ENCODE measurements around the gene FCER2.

Gene FCER2

DNA sequence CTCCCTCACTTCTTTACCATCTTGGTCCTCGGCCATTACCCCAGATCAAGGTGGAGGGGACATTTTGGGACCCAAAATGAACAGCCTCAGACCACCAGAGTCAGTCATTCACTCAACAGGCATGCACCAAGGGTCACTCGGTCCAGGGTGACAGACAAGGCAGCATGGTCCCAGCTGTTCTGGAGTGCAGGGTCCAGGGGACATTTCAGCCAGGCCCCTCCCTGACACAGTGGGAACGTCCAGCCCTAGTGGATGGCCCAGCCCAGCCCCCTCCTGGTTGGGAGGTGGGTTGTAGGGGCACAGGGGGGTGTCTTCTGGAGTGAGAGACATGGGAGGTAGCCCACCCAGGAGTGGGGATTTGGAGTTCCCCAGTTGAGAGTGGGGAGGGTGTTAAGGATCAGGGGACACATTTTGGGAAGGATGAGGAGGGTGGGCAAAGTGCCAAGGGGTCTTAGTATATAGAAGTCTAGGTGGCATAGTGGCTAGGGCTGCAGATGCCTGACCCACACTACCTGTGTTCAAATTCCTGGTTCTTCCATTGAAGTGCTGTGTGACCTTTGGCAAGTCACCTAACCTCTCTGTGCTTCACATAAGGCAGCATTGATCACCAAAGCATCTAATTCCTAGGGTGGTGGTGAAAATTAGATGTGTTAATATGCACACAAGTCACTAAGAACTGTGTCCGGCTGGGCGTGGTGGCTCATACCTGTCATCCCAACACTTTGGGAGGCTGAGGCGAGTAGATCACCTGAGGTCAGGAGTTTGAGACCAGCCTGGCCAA lies 2.5 kb upstream of the FCER2 start:
- Histone ChIP-seq H3K4me3 (ENCODE audit: insufficient read depth, low read depth, low read length, poor library complexity, severe bottlenecking) (no peak overlapping the region), H3K27ac (ENCODE audit: insufficient read depth, low read length, poor library complexity, severe bottlenecking) (no peak overlapping the region), H3K27me3 (replicated peaks; ENCODE audit: control insufficient read depth, insufficient read depth, low read length, poor library complexity, severe bottlenecking) (no peaks in the 10 kb centered on the region), H3K4me1 (ENCODE audit: control insufficient read depth, insufficient read depth, low read length, poor library complexity, severe bottlenecking) (peaks cover 20% of the 10 kb centered on the region), H3K9me3 (ENCODE audit: control insufficient read depth, low read length) (no peaks in the 10 kb centered on the region), H3K36me3 (ENCODE audit: control insufficient read depth, insufficient read depth, low read length) (no peaks in the 10 kb centered on the region)
- no peak for DNase-seq

DNA sequence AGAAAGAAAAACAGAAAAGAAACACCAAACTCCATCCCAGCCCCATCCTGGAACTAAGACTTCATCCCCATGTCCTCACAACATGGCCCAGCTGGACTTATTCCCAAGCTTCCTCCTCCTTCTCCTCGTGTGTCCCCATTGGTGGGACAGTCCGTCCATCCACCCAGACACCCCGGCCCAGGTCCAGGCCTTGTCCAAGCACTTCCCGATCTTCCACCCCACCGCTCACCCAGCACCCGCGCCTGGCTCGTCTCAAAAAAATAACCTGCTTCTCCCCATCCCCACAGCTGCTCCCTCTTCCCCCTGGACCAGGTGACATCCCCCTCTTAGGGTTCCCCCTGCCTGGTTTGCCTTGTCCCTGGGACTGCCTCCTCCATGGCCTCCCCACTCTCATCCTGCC lies 1.4 kb upstream of the FCER2 start:
- no peaks in the 10 kb centered on the region for H3K27me3 ChIP-seq (replicated peaks; ENCODE audit: control insufficient read depth, insufficient read depth, low read length, poor library complexity, severe bottlenecking)
- no peaks in the 10 kb centered on the region for H3K9me3 ChIP-seq (ENCODE audit: control insufficient read depth, low read length)
- H3K27ac ChIP-seq (ENCODE audit: insufficient read depth, low read length, poor library complexity, severe bottlenecking): no peak overlapping the region
- peaks cover 20% of the 10 kb centered on the region for H3K4me1 ChIP-seq (ENCODE audit: control insufficient read depth, insufficient read depth, low read length, poor library complexity, severe bottlenecking)
- DNase-seq: no peak
- no peak overlapping the region for H3K4me3 ChIP-seq (ENCODE audit: insufficient read depth, low read depth, low read length, poor library complexity, severe bottlenecking)
- no peaks in the 10 kb centered on the region for H3K36me3 ChIP-seq (ENCODE audit: control insufficient read depth, insufficient read depth, low read length)

DNA sequence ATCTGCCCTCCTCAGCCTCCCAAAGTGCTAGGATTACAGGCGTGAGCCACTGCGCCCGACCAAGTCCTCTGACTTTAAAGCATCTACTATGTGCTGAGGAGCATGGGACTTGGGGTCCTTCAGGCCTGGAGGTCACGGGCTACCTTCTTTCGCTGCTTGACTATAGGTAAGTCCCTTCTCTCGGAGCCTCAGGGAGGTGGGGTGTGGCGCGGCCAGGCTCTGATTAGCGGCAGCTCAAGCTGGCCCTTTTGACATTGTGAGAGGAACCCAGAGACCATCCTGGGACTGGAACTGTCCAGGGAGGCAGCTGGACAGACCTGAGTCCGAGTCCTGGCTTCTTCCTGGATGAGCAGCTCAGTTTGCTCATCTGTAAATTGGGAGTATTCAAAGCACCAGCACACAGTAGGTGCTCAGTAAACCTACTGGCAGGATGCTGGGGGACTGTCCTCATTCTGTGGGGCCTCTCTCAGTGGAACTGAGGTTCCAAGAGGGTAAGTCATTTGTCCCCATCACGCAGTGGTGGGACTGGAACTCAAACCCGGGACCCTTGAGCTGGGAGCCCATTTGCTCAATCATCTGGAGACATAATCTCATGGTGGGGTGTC lies 780 bp downstream of the FCER2 start:
- peaks cover 6% of the 10 kb centered on the region for H3K4me1 ChIP-seq (ENCODE audit: control insufficient read depth, insufficient read depth, low read length, poor library complexity, severe bottlenecking)
- no peaks in the 10 kb centered on the region for H3K36me3 ChIP-seq (ENCODE audit: control insufficient read depth, insufficient read depth, low read length)
- DNase-seq: no peak
- H3K9me3 ChIP-seq (ENCODE audit: control insufficient read depth, low read length): no peaks in the 10 kb centered on the region
- H3K27me3 ChIP-seq (replicated peaks; ENCODE audit: control insufficient read depth, insufficient read depth, low read length, poor library complexity, severe bottlenecking): no peaks in the 10 kb centered on the region
- no peak overlapping the region for H3K27ac ChIP-seq (ENCODE audit: insufficient read depth, low read length, poor library complexity, severe bottlenecking)
- no peak overlapping the region for H3K4me3 ChIP-seq (ENCODE audit: insufficient read depth, low read depth, low read length, poor library complexity, severe bottlenecking)

DNA sequence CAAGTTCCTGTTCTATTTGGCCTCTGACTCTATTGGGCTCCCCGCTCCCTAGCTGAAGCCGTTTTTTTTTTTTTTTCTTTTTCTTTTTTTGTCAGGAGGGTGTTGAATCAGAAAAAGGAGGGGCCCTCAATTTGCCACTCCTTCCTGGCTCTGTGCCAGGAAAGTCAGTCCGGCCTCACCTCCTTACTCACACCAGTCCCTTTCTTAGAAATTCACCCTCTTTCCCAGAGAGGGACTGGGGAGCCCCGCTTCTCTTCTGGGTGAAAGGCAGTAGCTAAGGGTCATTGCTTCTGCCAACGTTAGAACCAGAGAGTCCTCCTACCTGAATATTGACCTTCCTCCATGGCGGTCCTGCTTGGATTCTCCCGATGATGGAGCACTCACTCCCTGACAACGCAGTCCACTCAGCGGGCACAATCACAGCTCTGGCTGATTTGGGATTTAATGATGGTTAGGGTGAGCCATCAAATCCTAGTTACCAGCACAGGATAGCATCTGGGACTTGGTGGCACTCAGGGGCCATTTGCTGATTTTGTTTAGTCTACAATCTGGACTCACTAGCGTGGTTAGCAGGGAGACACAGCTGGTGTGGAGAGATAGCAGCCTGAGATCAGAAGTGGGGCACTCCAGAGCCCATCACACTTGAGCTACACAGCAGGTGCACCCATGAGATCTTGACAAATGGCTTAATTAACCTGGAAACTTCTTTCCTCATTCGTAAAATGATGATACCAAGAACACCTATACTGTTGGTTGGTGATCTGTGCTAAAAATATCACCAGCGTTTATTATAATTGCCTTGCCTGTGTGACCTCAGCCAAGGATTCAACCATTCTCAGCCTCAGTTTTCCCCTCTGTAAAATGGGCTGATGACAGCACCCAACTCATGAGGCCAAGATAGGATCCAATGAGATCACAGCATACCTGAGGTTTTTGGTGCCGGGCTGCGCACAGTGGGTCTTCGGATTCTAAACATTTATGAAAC lies 2.2 kb downstream of the FCER2 start:
- H3K36me3 ChIP-seq (ENCODE audit: control insufficient read depth, insufficient read depth, low read length): no peaks in the 10 kb centered on the region
- H3K27me3 ChIP-seq (replicated peaks; ENCODE audit: control insufficient read depth, insufficient read depth, low read length, poor library complexity, severe bottlenecking): no peaks in the 10 kb centered on the region
- H3K4me1 ChIP-seq (ENCODE audit: control insufficient read depth, insufficient read depth, low read length, poor library complexity, severe bottlenecking): no peaks in the 10 kb centered on the region
- no peak overlapping the region for H3K27ac ChIP-seq (ENCODE audit: insufficient read depth, low read length, poor library complexity, severe bottlenecking)
- no peak overlapping the region for H3K4me3 ChIP-seq (ENCODE audit: insufficient read depth, low read depth, low read length, poor library complexity, severe bottlenecking)
- H3K9me3 ChIP-seq (ENCODE audit: control insufficient read depth, low read length): no peaks in the 10 kb centered on the region
- DNase-seq: no peak

DNA sequence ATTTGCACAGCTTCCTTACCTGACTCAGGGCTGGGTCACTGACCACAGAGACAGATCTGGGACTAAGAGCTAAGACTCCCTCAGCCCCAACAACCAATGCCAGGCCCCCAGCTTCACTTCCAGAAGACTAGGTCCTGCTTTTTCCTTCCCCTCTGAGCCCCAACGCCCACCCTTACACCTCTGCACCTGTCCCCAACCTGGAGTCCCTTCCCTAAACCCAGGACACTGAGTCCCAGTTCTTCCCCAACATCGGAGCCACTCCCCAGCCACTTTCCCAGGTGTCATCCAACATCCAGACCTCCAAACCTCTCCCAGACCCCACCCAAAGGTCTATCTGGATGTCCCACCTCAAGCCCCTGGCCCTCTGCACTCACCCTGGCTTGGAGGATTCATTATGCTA lies 2.9 kb downstream of the FCER2 start:
- no peaks in the 10 kb centered on the region for H3K4me1 ChIP-seq (ENCODE audit: control insufficient read depth, insufficient read depth, low read length, poor library complexity, severe bottlenecking)

DNA sequence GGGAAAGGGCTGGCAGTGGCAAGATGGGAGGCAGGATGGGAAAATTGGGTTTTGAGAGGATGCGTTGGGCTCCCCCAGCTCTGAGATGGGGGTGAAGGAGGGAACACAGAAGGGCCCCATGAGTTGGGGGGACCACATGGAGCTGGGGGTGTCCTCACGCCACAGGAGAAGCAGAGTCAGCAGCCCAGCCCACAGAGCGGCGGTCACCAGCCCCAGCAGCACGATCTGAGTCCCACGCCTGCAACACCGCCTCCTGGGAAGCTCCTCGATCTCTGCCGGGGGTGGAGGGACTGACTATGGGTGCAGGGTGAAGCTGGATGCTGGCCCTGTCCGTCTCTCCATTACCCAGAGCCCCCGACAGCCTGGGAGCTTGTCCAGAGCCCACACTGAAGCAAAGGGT lies 3.3 kb downstream of the FCER2 start:
- Histone ChIP-seq H3K27me3 (replicated peaks; ENCODE audit: control insufficient read depth, insufficient read depth, low read length, poor library complexity, severe bottlenecking) (no peaks in the 10 kb centered on the region), H3K9me3 (ENCODE audit: control insufficient read depth, low read length) (no peaks in the 10 kb centered on the region), H3K4me3 (ENCODE audit: insufficient read depth, low read depth, low read length, poor library complexity, severe bottlenecking) (no peak overlapping the region), H3K4me1 (ENCODE audit: control insufficient read depth, insufficient read depth, low read length, poor library complexity, severe bottlenecking) (no peaks in the 10 kb centered on the region), H3K27ac (ENCODE audit: insufficient read depth, low read length, poor library complexity, severe bottlenecking) (no peak overlapping the region), H3K36me3 (ENCODE audit: control insufficient read depth, insufficient read depth, low read length) (no peaks in the 10 kb centered on the region)
- DNase-seq: no peak

More for the DNA sequence above, 2.9 kb downstream of the FCER2 start:
- H3K36me3 ChIP-seq (ENCODE audit: control insufficient read depth, insufficient read depth, low read length): no peaks in the 10 kb centered on the region
- H3K4me3 ChIP-seq (ENCODE audit: insufficient read depth, low read depth, low read length, poor library complexity, severe bottlenecking): no peak overlapping the region
- H3K27ac ChIP-seq (ENCODE audit: insufficient read depth, low read length, poor library complexity, severe bottlenecking): no peak overlapping the region
- no peak for DNase-seq
- no peaks in the 10 kb centered on the region for H3K27me3 ChIP-seq (replicated peaks; ENCODE audit: control insufficient read depth, insufficient read depth, low read length, poor library complexity, severe bottlenecking)
- H3K9me3 ChIP-seq (ENCODE audit: control insufficient read depth, low read length): no peaks in the 10 kb centered on the region

DNA sequence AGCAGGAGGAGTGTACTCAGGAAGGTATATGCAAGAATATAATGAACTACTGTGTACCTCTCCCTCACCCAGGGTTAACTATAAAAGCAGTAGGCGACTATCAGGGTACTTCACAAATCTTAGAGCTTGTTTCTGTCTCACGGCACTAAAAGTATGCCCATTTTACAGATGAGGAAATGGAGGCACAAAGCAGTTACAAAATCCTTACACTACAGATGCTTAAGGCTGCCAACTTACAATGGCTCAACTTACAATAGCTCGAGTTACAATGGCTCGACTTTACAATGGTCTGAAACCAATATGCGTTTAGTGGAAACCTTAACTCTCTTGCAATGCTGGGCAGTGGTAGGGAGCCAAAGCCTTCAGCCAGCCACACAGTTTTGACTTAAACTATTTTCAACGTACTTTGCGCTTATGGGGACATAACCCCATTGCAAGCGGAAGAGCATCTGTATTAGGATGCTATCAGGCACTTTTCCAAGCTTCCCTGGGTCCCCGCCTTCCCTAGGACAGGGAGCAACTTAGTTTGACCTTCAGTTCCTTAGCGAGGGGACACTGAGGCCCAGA lies 4.1 kb downstream of the FCER2 start:
- Histone ChIP-seq H3K27me3 (replicated peaks; ENCODE audit: control insufficient read depth, insufficient read depth, low read length, poor library complexity, severe bottlenecking) (no peaks in the 10 kb centered on the region), H3K9me3 (ENCODE audit: control insufficient read depth, low read length) (no peaks in the 10 kb centered on the region), H3K27ac (ENCODE audit: insufficient read depth, low read length, poor library complexity, severe bottlenecking) (no peak overlapping the region), H3K4me3 (ENCODE audit: insufficient read depth, low read depth, low read length, poor library complexity, severe bottlenecking) (no peak overlapping the region), H3K36me3 (ENCODE audit: control insufficient read depth, insufficient read depth, low read length) (no peaks in the 10 kb centered on the region), H3K4me1 (ENCODE audit: control insufficient read depth, insufficient read depth, low read length, poor library complexity, severe bottlenecking) (no peaks in the 10 kb centered on the region)
- DNase-seq: no peak

DNA sequence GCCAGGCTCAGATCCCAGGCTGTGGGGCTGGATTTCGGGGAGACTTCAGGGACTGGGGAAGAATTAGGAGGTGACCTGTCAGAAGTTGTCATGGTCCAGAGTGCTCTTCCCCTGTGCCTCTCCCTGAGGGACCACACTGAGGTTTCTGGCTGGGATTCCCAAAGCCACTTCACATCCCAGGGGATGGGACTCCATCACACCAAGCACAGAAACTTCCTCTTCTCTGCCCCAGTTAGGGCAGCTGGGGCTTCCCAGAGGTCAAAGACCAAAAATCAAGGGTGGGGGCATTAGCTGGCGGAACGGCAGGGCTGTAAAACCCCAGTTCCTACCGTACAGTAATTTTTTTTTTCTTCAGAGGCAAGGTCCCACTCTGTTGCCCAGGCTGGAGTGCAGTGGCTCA lies 7.4 kb downstream of the FCER2 start:
- DNase-seq: no peak
- no peak overlapping the region for H3K4me3 ChIP-seq (ENCODE audit: insufficient read depth, low read depth, low read length, poor library complexity, severe bottlenecking)
- no peaks in the 10 kb centered on the region for H3K27me3 ChIP-seq (replicated peaks; ENCODE audit: control insufficient read depth, insufficient read depth, low read length, poor library complexity, severe bottlenecking)
- H3K9me3 ChIP-seq (ENCODE audit: control insufficient read depth, low read length): no peaks in the 10 kb centered on the region
- H3K36me3 ChIP-seq (ENCODE audit: control insufficient read depth, insufficient read depth, low read length): no peaks in the 10 kb centered on the region
- no peak overlapping the region for H3K27ac ChIP-seq (ENCODE audit: insufficient read depth, low read length, poor library complexity, severe bottlenecking)
- H3K4me1 ChIP-seq (ENCODE audit: control insufficient read depth, insufficient read depth, low read length, poor library complexity, severe bottlenecking): no peaks in the 10 kb centered on the region

DNA sequence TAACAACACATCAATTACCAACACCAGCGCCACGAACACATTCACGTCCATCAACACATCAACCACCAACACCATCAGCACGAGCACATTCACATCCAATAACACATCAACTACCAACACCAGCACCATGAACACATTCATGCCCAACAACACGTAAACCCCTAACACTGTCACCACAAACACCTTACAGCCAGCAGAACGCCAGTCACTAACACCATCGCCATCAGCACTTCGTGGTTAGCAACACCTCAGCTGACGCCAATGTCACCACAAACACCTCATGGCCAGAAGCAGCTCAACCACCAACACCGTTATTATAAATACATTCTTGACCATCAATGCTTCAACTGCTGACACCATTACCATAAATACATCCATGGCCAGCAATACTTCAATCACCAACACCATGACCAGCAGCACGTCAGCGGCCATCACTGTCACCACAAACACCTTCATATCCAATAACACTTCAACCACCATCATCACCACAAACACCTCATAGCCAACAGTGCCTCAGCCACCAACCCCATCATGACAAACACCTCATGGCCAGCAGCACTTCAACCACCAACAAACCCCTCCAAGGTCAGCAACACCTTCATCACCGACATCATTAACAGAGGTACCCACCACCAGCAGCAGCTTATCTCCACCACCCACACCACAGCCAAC lies 9.4 kb downstream of the FCER2 start:
- Histone ChIP-seq H3K27ac (ENCODE audit: insufficient read depth, low read length, poor library complexity, severe bottlenecking) (no peak overlapping the region), H3K9me3 (ENCODE audit: control insufficient read depth, low read length) (no peaks in the 10 kb centered on the region), H3K4me3 (ENCODE audit: insufficient read depth, low read depth, low read length, poor library complexity, severe bottlenecking) (no peak overlapping the region), H3K36me3 (ENCODE audit: control insufficient read depth, insufficient read depth, low read length) (no peaks in the 10 kb centered on the region), H3K27me3 (replicated peaks; ENCODE audit: control insufficient read depth, insufficient read depth, low read length, poor library complexity, severe bottlenecking) (no peaks in the 10 kb centered on the region), H3K4me1 (ENCODE audit: control insufficient read depth, insufficient read depth, low read length, poor library complexity, severe bottlenecking) (no peaks in the 10 kb centered on the region)
- no peak for DNase-seq
